ENCODE data around the gene TM9SF3.
A peak's percentile ranks its signal among the peaks of the same experiment; 100 is the strongest.
"Not testable (repeated sequence)": the region's sequence is repeated elsewhere in the genome, so short reads cannot be mapped to it uniquely, and the experiment has no call there.

TM9SF3 gene

DNA sequence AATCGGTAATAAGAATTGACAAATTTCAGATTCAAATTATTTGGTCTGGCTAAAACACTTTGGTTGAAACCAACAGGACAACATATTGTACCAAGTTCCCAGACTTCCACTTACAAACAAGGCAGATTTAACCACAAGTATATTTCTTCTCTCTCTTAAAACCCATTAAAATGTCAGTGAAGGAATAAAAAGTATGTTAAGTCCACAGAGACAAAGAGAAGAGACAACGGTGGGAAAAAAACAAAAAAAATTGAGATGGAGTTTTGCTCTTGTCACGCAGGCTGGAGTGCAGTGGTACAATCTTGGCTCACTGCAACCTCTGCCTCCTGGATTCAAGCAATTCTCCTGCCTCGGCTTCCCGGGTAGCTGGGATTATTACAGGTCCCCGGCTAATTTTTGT lies 16.3 kb downstream of the TM9SF3 start:
- no peak for DNase-seq (ENCODE audit: low read depth in 3 of 3)

GRCh38 chr10:96568402-96568801 lies 18.4 kb downstream of the TM9SF3 start:
- DNase-seq (ENCODE audit: low read depth in 3 of 3) = no peak

DNA sequence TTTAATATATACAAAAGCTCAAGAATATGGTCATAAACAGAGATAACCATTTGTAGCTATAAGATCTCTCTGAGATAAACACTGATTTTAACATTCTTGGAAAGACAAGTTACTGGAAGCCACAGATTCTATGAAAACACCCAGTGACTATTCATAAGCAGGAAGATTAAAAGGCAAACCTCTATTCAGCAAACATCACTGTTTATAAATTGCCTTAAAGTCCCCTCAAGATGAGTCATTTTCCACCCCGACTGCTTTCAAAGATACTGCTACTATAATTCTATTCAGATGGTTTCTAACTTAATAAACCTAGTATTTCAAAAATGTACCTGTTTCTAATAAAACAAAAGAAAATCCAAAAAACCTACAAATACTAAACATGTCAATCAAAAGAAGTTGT lies 21.0 kb downstream of the TM9SF3 start:
- DNase-seq (ENCODE audit: low read depth in 3 of 3) = no peak

DNA sequence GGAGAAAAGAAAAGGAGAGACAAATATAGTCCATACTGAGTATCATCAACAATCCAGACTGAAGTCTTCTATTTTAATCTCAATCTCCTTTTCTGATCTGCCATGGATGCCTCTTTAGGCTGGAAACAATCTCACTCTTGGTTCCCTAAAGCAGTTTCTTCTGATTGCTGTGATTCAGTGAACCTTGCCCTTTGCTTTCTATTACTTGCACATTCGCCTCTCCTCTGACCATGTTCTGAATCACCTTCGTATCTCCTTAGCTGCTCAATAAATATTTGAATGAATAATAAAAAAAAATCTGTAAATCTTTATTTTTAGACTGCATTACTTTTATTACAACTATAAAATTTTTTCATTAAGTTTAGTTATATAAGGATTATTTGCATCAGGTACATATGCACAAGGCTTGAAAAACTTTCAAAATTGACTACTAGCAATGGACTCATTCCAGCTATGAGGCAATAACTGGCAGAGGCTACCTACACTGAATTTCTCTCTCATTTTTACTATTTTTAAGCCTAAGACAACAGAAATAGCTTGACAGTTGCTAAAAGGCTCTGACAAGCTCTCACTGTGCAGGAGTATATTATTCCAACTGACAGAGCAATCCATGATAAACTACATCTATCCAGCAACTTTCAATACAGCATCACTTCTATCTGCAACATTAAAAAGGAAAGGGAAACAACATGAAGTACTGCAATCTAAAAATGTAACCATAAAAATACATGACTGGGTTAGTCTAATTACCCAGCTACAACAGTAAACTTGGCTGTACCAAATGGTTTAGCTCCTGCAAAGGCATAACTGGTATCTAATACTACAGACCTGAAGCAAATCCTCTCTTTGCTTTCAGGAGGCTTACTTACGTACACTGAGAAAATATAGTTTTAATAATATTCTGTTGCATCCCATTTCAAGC lies 25.6 kb downstream of the TM9SF3 start:
- DNase-seq (ENCODE audit: low read depth in 3 of 3) = no peak

DNA sequence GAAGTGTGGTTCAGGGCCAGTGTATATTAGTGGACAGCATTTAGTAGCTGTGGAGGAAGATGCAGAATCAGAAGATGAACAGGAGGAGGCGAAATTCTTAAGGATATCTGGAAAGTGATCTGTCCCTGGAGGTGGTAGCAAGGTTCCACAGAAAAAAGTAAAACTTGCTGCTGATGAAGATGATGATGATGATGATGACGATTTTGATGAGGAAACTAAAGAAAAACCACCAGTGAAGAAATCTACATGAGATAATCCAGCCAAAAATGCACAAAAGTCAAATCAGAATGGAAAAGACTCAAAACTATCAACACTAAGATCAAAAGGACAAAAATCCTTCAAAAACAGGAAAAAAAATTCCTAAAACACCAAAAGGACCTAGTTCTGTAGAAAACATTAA lies 26.3 kb downstream of the TM9SF3 start:
- DNase-seq (ENCODE audit: low read depth in 3 of 3) = no peak

DNA sequence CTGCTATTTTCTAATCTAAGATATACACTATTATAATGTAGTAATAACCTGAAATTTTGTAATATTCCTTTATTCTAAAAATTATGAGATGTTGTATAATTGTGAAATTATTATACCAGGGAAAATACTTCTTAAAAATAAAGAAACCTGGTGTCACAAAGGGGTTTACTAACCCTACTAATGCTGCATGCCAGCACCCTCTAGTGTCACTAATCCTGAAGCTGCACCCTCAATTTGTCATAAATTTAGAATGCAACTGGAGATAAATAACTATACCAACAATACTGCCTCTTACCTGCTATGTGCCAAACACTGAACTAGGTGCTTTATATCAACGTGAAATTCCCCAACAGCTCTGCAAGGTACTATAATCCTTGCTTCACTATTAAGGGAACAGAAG lies 30.8 kb downstream of the TM9SF3 start:
- no peak for DNase-seq (ENCODE audit: low read depth in 3 of 3)

GRCh38 chr10:96555330-96555729 lies 31.5 kb downstream of the TM9SF3 start:
- DNase-seq (ENCODE audit: low read depth in 3 of 3) = no peak

DNA sequence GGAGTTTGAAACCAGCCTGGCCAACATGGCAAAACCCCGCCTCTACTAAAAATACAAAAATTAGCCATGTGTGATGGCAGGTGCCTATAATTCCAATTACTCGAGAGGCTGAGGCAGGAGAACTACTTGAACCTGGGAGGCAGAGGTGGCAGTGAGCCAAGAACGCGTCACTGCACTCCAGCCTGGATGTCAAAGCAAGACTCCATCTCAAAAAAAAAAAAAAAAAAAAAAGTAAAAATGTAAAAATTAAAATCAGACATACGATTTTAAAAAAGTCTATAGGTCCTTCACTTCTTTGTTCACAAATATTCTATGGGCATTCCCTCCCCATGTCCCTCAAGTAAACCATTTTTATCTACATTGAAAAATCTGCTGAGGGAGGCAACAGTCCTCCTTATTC lies 38.2 kb downstream of the TM9SF3 start:
- no peak for DNase-seq (ENCODE audit: low read depth in 3 of 3)

DNA sequence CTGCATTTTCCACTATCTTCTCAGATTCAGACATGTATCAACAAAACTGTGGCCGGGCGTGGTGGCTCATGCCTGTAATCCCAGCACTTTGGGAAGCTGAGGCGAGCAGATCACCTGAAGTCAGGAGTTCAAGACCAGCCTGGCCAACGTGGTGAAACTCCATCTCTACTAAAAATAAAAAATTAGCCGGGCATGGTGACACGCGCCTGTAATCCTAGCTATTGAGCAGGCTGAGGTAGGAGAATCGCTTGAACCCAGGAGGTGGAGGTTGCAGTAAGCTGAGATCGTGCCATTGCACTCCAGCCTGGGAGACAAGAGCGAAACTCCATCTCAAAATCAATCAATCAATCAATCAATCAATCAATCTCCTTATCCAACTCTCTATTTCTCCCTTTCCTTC lies 41.3 kb downstream of the TM9SF3 start:
- not testable (repeated sequence) for DNase-seq (ENCODE audit: low read depth in 3 of 3)

- DNase-seq (ENCODE audit: low read depth in 3 of 3) = no peak
Observed at GRCh38 chr10:96541921-96542320, 44.9 kb downstream of the TM9SF3 start.

GRCh38 chr10:96540240-96540639 lies 46.6 kb downstream of the TM9SF3 start:
- DNase-seq (ENCODE audit: low read depth in 3 of 3) = no peak

DNA sequence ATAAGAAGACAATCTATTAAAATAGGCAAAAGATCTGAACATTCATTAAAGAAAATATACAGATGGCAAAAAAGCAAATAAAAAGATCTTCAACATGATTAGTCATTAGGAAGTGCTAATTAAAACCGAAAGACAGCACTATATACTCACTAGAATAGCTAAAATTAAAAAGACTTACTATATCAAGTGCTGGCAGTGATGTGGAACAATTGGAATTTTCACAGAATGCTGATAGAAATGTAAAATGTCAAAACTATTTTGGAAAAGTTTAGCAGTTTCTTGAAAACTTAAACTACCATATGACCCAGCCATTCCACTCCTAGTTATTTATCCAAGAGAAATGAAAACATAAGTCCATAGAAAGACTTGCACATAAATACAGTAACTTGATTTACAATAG lies 48.1 kb downstream of the TM9SF3 start:
- no peak for DNase-seq (ENCODE audit: low read depth in 3 of 3)

DNA sequence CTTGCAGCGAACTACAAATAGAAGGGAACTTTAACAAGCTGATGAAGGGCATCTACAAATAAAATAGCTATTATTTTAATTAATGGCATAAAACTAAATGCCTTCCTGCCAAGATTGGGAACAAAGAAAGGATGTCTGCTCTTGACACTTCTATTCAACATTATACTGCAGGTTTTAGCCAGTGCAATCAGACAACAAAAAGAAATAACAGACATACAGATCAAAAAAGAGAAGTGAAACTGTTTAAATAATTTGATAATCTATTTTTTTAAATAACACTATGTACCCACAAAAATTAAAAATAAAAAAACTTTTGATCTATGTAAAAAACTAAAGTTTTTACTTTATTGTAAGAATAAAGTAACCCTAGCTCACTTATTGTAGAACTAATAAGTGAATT lies 50.7 kb downstream of the TM9SF3 start:
- no peak for DNase-seq (ENCODE audit: low read depth in 3 of 3)

DNA sequence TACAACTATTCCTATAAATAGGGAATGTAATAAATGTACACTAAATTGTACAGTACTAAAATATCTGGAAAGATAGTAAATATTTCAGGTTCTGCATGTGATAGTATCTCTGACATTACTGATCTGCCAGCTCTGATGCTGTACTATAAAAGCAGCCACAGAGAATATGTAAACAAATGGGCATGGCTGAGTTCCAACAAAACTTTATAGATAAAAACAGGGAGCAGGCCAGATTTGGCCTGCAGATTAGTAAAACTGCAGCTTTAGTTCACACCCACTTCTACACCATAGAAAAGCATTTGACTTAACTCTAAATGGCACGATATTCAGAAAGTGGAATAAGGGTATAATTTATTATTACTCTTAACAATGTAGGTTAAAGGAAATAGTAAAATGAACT lies 54.3 kb downstream of the TM9SF3 start:
- no peak for DNase-seq (ENCODE audit: low read depth in 3 of 3)

DNA sequence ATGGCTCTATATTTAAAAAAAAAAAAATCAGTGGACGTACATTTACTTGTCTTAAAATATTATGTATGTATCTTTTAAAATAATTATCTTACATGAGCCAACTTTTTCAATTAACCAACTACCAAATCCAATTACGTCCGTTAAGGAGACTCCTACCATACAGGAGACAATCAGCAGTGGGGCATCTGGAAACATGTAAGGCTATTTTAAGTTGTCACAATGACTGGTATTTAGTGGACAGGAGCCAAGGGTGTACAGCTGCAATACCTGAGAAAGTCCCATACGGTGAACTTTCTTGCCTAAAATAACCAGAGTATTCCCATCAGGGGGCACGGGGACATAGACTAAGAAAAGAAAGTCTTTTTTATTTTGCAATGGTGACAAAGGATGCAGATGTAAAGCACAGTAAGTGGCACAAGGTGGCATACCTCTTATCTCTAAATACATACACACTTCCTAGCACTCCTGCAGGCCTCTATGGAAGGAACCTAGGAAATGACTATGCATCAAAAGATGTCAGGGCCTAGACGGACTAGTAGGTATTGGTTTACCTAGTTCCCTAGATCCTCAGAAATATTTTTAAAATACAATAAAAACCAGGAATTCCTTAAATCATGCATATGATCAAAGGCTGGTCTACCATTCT lies 57.1 kb downstream of the TM9SF3 start:
- DNase-seq (ENCODE audit: low read depth in 3 of 3) = no peak

GRCh38 chr10:96524741-96525140 lies 62.1 kb downstream of the TM9SF3 start:
- no peak for DNase-seq (ENCODE audit: low read depth in 3 of 3)

DNA sequence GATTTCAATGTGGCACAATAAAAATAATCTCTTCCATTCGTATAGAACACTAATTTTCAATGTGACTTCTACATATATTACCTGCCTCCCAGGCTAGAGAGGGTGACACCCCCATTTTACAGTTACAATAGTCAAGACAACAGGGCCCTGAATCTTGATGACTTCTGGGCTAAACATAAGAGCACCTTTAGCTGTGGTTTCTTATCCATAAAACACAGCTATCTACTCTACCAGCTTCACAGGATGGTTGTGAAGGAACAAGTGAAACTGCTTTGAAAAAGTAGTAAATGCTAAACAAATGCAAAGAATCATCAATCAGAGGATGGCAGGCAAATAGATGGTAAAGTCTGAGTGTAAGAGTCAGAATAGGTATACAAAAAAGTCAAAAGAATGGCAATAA lies 69.5 kb downstream of the TM9SF3 start:
- no peak for DNase-seq (ENCODE audit: low read depth in 3 of 3)

DNA sequence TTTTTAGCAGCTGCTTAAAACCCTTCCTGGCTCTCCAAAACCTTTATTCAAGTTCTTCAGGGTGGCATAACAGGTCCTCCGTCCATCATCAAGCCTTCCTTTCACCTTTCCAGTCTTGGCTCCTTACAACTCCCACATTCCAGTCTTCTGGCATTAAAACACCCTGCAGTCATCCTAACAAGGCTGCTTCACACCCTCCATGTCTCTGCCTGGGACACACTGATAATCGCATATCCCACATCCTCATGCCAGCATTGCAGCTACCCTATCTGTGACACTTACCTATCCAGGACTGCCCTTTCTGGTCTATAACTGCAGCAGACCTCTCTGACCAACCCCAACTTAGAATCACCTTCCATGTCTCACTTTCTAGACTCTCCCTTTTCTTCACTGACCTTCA lies 70.5 kb downstream of the TM9SF3 start:
- DNase-seq (ENCODE audit: low read depth in 3 of 3) = no peak

DNA sequence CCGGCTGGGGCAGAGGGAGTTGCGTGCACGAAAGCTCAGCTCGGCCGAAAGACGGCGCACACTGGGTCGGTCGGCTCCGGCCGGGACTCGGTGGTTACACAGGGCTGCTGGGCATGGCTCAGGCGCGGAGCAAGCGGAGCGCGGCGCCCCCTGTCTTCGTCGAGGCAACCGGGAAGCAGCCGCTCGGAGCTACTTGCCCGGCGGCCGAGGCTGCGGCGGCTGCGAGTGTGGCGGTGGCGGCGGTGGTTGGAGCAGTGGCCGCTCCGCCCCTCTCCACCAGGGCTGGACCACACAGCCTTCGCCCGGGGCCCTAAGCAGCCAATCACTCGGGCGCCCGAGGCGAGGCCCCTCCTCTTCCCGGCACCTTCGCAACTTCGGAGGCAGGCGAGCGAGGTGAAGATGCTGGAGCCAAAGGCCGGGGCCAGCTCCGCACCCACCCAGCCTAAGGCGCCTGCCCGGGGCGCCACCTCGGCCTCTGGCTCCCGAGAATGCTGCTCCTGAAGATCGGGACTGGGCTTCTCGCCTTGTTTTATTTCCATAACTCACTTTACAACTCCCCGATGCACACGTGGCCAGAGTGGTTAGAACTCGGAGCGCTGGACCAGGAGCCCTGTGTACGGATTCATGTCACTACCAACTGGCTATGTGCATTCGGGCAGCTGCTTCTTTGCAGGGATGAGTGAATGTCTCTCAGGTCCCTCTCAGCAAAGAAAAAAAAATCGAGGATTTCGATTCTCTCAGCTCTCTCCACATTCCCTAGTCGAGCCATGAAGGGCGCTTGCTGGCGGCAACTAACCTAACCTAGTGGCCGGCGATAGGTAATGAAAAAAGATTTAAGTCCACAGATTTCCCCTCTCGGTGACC lies 72.9 kb downstream of the TM9SF3 start, which contains the start of gene TLL2:
TSS of gene TLL2 (minus strand) at position 229 of the 864 bp plus-strand sequence. CDS start 241 bp downstream, outside the sequence.
- DNase-seq (ENCODE audit: low read depth in 3 of 3) = peak in 2 of 3 donors; percentile 38 to 47

DNA sequence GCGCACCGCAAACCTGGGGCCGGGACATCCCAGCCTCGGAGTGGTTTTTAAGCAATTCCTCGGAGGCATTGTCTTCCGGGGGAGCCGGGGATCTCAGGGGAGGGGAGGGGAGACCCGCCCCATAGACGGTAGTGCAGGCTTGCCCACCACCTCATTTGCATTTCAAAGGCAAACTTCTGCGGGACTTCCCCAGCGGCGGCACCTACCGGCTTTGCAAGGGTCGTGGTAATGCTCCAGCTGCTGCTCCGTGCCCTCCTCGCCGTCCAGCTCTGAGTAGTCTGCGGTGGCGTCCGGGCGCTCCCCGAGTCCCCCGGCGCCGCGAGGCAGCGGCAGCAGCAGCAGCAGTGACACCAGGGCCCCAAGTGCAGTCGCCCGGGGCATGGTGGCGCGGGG lies 73.5 kb downstream of the TM9SF3 start:
- DNase-seq (ENCODE audit: low read depth in 3 of 3) = no peak

- DNase-seq (ENCODE audit: low read depth in 3 of 3) = no peak
Observed at GRCh38 chr10:96512524-96513304, 74.1 kb downstream of the TM9SF3 start.
